Measurements from ENCODE around the gene PSMB10.

The PSMB10 gene

DNA sequence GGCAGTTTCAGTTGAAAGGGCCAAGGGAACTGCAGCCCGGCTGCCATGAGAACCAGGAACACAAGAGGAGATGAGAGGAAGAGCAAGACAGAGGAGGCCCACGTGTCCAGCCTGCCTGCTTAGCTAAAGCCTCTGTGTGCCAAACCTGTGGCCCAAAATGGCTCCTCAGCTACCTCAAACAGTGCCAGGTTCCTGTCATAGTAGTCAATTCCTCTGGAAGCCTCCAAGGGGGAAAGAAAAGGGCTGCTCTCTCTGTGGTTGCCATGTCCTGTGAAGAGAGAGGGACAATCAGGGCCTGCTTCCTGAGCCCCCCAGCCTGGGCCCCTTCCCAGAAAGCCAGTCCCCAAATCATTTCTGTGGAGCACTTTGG, 26.6 kb upstream of the PSMB10 start:
- no peak for DNase-seq (ENCODE audit: extremely low spot score)
- CTCF ChIA-PET, result no interaction called here
- POLR2A ChIA-PET, result no interaction called here
- TF ChIP-seq ZNF384 (IDR thresholded peaks at IDR 0.05) (no peak), SUZ12 (IDR thresholded peaks at IDR 0.05) (no peak), FOXM1 (IDR thresholded peaks at IDR 0.05; ENCODE audit: borderline replicate concordance) (no peak), TARDBP (IDR thresholded peaks at IDR 0.05) (no peak), BHLHE40 (IDR thresholded peaks at IDR 0.05; ENCODE audit: borderline replicate concordance) (no peak), NFRKB (IDR thresholded peaks at IDR 0.05) (no peak), SP1 (IDR thresholded peaks at IDR 0.05) (no peak), ELF4 (IDR thresholded peaks at IDR 0.05) (no peak), FOXA1 (IDR thresholded peaks at IDR 0.05) (no peak), L3MBTL2 (conservative IDR thresholded peaks at IDR 0.05) (no peak), FOXK2 (IDR thresholded peaks at IDR 0.05) (no peak), HDGF (IDR thresholded peaks at IDR 0.05; ENCODE audit: borderline replicate concordance) (no peak), LEF1 (IDR thresholded peaks at IDR 0.05; ENCODE audit: borderline replicate concordance) (no peak), CTBP1 (IDR thresholded peaks at IDR 0.05; ENCODE audit: borderline replicate concordance) (no peak), ARNT (IDR thresholded peaks at IDR 0.05) (no peak)
- TF ChIP-seq, protein P1, sequence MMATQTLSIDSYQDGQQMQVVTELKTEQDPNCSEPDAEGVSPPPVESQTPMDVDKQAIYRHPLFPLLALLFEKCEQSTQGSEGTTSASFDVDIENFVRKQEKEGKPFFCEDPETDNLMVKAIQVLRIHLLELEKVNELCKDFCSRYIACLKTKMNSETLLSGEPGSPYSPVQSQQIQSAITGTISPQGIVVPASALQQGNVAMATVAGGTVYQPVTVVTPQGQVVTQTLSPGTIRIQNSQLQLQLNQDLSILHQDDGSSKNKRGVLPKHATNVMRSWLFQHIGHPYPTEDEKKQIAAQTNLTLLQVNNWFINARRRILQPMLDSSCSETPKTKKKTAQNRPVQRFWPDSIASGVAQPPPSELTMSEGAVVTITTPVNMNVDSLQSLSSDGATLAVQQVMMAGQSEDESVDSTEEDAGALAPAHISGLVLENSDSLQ (IDR thresholded peaks at IDR 0.05), result no peak

DNA sequence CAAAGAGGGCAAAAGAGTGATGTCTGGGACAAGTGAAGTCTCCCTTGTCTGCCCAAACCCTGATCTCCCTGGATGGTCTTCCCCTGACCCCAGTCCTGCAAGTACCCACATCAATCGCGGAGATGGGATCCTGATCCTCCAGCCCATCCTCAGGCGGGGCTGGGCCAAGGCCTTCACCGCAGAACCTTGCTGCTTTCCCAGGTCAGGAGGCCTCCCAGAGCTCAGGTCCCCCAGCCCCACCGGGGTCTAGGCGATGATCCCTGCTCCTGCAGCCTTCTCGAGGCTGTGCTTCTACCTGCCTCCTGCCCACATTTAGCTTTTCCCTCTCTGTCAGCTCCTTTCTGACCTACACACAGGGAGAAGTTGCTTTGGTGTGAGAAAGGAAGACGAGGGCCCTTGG, 25.5 kb upstream of the PSMB10 start:
- TF ChIP-seq ZNF384 (IDR thresholded peaks at IDR 0.05) (no peak), BHLHE40 (IDR thresholded peaks at IDR 0.05; ENCODE audit: borderline replicate concordance) (no peak), FOXK2 (IDR thresholded peaks at IDR 0.05) (no peak), FOXA1 (IDR thresholded peaks at IDR 0.05) (no peak), ARNT (IDR thresholded peaks at IDR 0.05) (no peak), CTBP1 (IDR thresholded peaks at IDR 0.05; ENCODE audit: borderline replicate concordance) (no peak), NFRKB (IDR thresholded peaks at IDR 0.05) (no peak), SP1 (IDR thresholded peaks at IDR 0.05) (no peak), HDGF (IDR thresholded peaks at IDR 0.05; ENCODE audit: borderline replicate concordance) (no peak), SUZ12 (IDR thresholded peaks at IDR 0.05) (no peak), TARDBP (IDR thresholded peaks at IDR 0.05) (no peak), LEF1 (IDR thresholded peaks at IDR 0.05; ENCODE audit: borderline replicate concordance) (no peak)
- TF ChIP-seq, protein P1 (IDR thresholded peaks at IDR 0.05), result no peak
- ChIA-PET POLR2A (no interaction called here), CTCF (no interaction called here)
- DNase-seq (ENCODE audit: extremely low spot score), result no peak

DNA sequence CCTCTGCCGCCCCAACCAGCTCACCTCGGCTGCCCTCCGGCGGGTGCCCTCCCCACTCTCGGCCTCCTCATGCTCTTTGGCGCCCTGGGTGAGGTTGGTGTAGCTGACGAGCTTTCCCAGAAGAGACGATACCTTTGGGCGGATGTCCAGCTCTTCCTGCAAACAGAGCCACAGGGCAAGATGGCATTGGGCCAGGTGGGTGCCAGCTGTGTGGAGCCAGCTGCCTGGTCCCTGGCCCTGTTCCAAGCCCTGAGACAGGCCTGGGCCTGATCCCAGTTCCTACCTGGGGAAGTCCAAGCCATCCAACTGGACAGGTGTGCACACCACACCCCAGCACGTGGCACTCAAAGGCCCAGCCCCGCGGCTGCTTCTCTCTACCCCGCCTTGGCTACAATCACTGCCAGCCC, 24.9 kb upstream of the PSMB10 start:
- DNase-seq (ENCODE audit: extremely low spot score), result no peak
- POLR2A ChIA-PET, result interaction anchor here (0.9 to 1.9 kb wide), 2 partner anchors 11 to 19 kb away, joined by 3 to 4 read pairs; no protein-coding TSS in a partner anchor
- CTCF ChIA-PET, result interaction anchor here (0.8 kb wide), 1 partner anchor 145 kb away, joined by 3 read pairs; no protein-coding TSS in a partner anchor
- no peak for TF ChIP-seq FOXK2 (IDR thresholded peaks at IDR 0.05)
- no peak for TF ChIP-seq BHLHE40 (IDR thresholded peaks at IDR 0.05; ENCODE audit: borderline replicate concordance)
- TF ChIP-seq TARDBP (IDR thresholded peaks at IDR 0.05), result no peak
- no peak for TF ChIP-seq L3MBTL2 (conservative IDR thresholded peaks at IDR 0.05)
- TF ChIP-seq SUZ12 (IDR thresholded peaks at IDR 0.05), result no peak
- TF ChIP-seq CTBP1 (IDR thresholded peaks at IDR 0.05; ENCODE audit: borderline replicate concordance), result no peak
- no peak for TF ChIP-seq SP1 (IDR thresholded peaks at IDR 0.05)
- no peak for TF ChIP-seq ARNT (IDR thresholded peaks at IDR 0.05)
- no peak for TF ChIP-seq FOXA1 (IDR thresholded peaks at IDR 0.05)
- TF ChIP-seq LEF1 (IDR thresholded peaks at IDR 0.05; ENCODE audit: borderline replicate concordance), result no peak
- no peak for TF ChIP-seq HDGF (IDR thresholded peaks at IDR 0.05; ENCODE audit: borderline replicate concordance)
- no peak for TF ChIP-seq NFRKB (IDR thresholded peaks at IDR 0.05)
- TF ChIP-seq ZNF384 (IDR thresholded peaks at IDR 0.05), result no peak
- TF ChIP-seq ELF4 (IDR thresholded peaks at IDR 0.05), result no peak
- no peak for TF ChIP-seq FOXM1 (IDR thresholded peaks at IDR 0.05; ENCODE audit: borderline replicate concordance)
- TF ChIP-seq, protein P1 (IDR thresholded peaks at IDR 0.05), result no peak

DNA sequence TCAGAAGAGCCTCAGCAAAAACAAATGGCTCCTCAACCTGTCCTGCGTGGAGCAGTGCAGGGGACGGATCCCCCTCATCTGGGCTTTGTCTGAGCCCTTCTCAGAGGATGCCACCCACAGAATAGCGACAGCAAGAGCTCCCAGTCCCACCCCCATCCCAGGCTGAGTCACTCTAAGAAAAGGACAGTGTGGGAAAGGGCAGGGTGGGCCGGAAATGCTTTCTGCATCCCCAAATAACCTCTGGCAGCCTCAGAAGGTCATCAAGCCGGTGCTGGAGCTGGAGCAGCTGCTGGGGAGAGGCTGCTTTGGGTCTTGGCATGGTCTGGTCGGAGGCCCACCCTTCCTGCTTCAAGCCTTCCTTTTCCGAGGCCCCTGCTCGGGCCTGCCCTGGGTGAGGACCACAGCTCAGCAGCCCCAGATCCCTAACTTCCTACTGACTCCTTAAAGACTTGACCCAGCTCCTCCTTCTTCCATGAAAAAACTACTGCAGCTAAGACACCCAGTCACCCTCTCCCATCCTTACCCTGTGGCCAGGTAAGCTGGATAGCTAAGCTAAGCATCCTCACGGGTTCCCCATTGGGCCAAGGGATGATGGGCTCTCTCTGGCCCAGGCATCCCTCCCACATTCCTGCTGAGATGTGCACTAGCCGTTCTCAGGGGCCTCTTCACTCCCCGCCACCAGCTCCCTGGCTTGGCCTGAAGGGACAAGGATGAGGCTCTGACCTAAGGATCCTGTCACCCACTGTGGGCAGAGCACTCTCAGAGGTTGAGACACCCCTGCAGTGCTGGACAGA, 23.1 kb upstream of the PSMB10 start:
- no peak for TF ChIP-seq CTBP1 (IDR thresholded peaks at IDR 0.05; ENCODE audit: borderline replicate concordance)
- no peak for DNase-seq (ENCODE audit: extremely low spot score)
- CTCF ChIA-PET, result no interaction called here
- POLR2A ChIA-PET, result interaction anchor here (1.9 kb wide), 1 partner anchor 9 kb away, joined by 4 read pairs; no protein-coding TSS in a partner anchor

DNA sequence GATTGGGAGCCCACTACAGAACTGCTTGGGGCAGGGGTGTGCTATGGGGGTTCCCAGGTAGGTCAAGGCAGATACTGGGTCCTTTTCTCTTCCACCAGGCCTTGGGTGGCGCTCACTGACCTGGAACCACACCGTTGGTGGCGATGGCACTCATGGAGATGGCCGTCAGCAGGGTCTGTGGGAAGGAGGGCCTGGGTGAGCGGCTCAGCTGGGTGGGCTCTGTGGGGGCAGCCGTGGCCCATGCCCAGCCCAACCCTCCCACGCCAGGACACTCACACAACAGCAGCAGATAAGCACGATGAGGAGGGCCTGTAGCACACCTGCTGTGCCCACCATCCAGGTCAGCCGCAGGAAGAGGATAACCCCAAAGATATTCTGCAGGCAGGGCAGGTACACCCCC, 21.0 kb upstream of the PSMB10 start:
- no peak for DNase-seq (ENCODE audit: extremely low spot score)
- ChIA-PET CTCF (no interaction called here), POLR2A (interaction anchor here (1.0 kb wide), 1 partner anchor 9 kb away, joined by 3 read pairs; no protein-coding TSS in a partner anchor)
- TF ChIP-seq BHLHE40 (IDR thresholded peaks at IDR 0.05; ENCODE audit: borderline replicate concordance) (no peak), ZNF384 (IDR thresholded peaks at IDR 0.05) (no peak), FOXA1 (IDR thresholded peaks at IDR 0.05) (no peak), HDGF (IDR thresholded peaks at IDR 0.05; ENCODE audit: borderline replicate concordance) (no peak), FOXK2 (IDR thresholded peaks at IDR 0.05) (no peak)
- TF ChIP-seq, protein P1 (IDR thresholded peaks at IDR 0.05), result no peak
